A172 (cell line): ENCODE measurements around the gene MBIP. TPM values are rescaled to one million over a fixed set of nuclear protein-coding genes. Genes with fewer than 3 reads are reported as not detected.
"Not testable (repeated sequence)": the region's sequence is repeated elsewhere in the genome, so short reads cannot be mapped to it uniquely, and the experiment has no call there.

Source experiments
- DNase-seq: peaks from one replicate; pipeline ENCODE4 v3.0.0-alpha.2; 2015; ENCODE audit warnings: low spot score
- total RNA-seq: library from RNA; depleted of rRNA; stranded (reverse); fragments of >200 nt; shearing (Covaris generic); gene quantifications from 2 replicates; pipeline ENCODE4 v1.2.3, GENCODE V29; 2014; rRNA removed

MBIP gene, protein sequence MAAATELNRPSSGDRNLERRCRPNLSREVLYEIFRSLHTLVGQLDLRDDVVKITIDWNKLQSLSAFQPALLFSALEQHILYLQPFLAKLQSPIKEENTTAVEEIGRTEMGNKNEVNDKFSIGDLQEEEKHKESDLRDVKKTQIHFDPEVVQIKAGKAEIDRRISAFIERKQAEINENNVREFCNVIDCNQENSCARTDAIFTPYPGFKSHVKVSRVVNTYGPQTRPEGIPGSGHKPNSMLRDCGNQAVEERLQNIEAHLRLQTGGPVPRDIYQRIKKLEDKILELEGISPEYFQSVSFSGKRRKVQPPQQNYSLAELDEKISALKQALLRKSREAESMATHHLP
- total RNA-seq = 8.6 and 13.4 TPM in 2 replicates

DNA sequence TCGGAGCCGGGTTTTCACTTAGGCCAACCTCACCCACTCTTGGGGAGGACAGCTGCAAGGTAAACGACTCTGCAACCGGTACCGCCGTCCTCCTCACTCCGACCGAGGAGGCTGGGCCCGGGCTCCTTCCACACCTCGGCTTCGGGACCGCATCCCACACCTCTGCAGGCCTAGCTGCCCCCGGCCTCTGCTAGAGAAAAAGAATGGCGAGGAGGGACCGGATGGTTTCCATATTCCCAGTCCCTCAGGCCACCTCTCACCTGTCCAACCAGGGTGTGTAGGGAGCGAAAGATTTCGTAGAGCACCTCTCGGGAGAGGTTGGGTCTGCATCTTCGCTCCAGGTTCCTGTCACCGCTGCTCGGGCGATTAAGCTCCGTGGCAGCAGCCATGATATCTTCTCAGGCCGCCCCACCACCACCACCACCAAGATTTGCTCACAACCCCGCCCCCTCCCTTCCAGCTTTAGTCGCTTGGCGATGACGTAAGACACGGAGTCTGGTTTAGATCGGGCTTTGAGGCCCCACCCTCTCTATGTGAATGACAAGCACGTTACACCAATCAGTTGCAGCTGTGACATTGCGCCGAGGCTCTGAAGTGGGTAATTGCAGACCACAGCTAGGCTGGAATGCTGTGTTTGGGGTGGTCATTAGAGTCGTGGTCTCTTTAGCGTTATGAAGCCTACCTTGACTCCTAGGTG, at the start of gene MBIP:
Gene MBIP (minus strand): TSS at position 438 of the 697 bp plus-strand sequence. CDS start 49 bp downstream, at position 389.
- peak; percentile 86 for DNase-seq

DNA sequence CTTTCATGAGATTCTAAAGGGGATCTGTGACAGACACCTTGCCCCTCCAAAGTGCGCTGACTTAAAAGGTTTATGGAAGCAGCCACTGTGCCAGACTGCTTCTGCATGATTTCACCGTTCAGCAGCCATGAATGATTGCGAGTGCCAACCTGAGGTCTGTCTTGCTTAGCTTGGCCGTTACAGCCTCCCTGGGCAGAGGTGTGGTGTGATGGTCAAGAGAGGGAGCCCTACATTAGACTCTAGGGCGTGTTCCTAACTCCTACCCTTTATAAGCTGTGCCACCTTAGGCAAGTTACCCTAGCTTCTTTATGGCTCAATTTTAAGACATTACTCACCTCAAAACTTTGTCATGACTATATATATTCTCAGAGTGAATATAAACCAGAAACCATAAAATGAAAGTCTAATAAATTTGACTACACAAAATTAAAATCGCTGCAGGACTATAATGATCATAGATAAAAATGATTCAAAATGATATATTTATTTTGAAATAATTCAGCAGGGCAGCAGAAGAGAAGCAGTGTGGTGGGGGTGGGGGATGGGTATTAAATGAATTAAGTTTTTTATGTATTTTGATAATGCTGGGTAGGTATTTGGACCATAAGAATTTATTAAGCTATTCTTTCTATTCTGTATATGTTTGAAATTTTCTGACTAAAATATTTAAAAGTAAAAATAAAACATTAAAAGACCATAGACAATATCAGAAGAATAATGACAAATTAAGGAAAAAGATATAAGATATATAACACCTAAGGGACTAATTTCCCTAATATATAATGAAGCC, 47.7 kb upstream of the MBIP start:
- DNase-seq = no peak

- no peak for DNase-seq
Observed at GRCh38 chr14:36365766-36366165, 45.3 kb upstream of the MBIP start.

DNA sequence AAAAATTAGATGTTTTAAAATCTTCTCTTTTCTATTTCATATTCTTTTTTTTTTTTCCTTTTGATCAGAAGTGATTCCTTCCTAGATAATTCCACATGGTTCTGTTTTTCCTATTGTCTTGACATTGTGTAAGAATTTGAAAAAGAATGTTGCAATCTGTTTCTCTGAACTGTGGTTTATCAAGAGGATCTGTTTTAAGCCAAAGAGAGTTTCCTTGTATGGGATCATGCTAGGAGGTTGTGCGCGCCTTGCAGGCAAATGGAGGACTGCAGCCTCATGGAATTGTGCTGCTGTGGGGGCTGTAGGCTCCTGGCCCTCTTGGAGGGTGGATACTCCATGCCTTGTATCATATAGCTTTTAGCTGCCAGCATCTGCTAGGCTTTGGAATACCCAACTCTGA, 43.3 kb upstream of the MBIP start:
- DNase-seq = no peak

- no peak for DNase-seq
Observed at GRCh38 chr14:36362648-36363047, 42.2 kb upstream of the MBIP start.

DNA sequence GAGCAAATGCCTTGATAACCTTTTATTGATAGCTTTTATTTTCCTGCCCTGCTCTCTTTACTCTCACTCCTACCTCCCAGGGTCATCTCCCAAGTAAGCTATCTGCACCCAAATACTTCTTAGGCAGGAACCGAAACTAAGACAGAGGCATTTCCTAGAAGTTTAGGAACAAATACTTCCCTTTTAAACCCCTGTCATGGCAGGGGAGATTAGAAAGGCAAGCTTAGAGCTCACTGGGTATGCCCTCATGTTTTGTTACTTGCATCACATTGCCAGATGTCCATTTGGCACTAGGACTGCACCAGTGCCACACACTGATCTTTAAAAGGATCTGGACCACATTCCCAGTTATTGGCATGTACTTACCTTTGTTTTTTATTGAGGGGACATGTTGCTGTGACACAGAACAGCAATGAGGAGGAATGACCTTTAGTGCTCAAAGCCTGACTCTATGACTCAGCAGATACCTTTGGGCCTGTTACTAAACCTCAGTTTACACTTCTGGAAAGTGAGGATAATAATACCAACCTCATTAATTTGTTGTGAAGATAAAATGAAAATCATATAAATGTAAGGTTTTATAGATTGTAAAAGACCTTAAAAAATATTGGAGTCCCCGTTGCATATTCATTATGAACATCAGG, 40.9 kb upstream of the MBIP start:
- DNase-seq = no peak

GRCh38 chr14:36356862-36357261, 36.4 kb upstream of the MBIP start:
- DNase-seq = no peak

GRCh38 chr14:36346052-36346451, 25.6 kb upstream of the MBIP start:
- no peak for DNase-seq

GRCh38 chr14:36344211-36344610, 23.8 kb upstream of the MBIP start:
- no peak for DNase-seq

- not testable (repeated sequence) for DNase-seq
Observed at GRCh38 chr14:36341811-36342210, 21.4 kb upstream of the MBIP start.

GRCh38 chr14:36340276-36340890, 19.9 kb upstream of the MBIP start:
- no peak for DNase-seq

DNA sequence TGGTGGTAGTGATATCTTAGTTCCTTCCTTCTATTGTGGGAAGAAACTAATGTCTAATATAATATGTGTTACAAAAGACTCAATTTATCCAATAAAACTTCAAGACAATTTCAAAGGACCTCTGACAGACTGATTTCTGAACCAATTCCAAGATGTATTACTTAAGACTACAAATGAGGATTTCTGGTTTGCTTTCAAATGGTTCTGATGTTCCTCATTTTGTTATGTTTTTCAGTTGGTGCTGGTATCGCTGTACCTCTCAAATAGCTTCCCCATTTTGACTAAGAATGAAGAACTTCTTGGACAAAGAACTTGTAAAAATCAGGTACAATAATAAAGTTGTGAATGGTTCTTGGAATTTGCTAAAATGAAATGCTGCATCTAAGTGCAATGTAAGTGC, 19.4 kb upstream of the MBIP start:
- no peak for DNase-seq

DNA sequence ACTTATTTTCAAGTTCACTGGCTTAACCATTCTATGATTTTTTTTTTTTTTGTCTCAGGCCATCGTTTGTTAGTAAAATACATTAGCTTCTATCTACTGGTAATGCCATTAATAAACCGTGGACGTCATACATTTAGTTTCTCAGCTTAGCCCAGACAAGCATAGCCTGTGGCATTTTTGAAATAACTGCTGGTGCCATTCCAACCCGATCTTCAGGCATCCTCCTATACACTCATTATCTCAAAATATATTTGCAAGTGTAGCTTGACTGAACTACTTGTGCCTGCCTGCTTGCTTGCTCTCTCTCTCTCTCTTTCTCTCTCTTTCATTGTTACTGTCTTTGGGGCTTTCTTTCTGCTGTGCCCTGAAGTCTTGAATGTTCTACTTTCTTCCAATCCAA, 12.7 kb upstream of the MBIP start:
- no peak for DNase-seq

- DNase-seq = not testable (repeated sequence)
Observed at GRCh38 chr14:36327573-36327972, 7.1 kb upstream of the MBIP start.

DNA sequence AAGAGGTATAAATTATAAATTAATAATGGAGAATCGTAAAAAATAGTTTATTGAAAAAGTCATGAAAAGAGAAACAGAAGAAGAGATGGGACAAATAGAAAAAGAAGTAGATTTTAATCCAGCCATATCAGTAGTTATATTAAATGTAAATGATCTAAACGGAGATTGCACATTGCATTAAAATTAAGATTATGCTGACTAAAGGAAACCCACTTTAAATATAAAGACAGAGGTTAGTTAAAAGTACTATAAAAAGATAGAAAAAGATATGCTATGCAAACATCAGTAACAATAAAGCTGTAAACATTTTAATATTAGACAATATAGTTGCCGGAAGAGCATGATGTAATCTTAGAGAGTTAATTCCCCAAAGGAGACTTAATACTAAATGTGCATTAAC, 5.4 kb upstream of the MBIP start:
- DNase-seq = no peak

- DNase-seq = no peak
Observed at GRCh38 chr14:36324897-36325296, 4.5 kb upstream of the MBIP start.

GRCh38 chr14:36320897-36321381, 502 bp upstream of the MBIP start:
- DNase-seq = no peak

- peak; percentile 21 for DNase-seq
Observed at GRCh38 chr14:36319899-36320199, 588 bp downstream of the MBIP start.

DNA sequence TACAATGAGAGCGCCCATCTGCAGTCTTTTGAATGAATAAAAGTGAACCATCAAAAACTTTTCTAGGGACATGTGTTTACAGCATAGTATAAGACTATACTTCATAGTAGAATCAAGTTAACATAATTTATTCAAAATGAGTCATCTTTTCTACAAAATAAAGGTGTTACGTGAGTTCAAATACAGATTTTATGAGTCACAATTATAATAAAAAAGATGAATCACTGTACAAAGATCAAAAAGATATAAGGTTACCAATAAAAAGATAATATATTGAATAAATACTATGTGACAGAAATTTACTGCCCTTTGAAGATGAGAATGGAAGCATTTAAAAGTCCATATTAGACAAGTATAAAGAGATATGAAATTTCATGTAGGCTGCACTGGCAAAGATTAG, 2.8 kb downstream of the MBIP start:
- DNase-seq = peak; percentile 18

GRCh38 chr14:36316131-36316530, 4.3 kb downstream of the MBIP start:
- DNase-seq = no peak

DNA sequence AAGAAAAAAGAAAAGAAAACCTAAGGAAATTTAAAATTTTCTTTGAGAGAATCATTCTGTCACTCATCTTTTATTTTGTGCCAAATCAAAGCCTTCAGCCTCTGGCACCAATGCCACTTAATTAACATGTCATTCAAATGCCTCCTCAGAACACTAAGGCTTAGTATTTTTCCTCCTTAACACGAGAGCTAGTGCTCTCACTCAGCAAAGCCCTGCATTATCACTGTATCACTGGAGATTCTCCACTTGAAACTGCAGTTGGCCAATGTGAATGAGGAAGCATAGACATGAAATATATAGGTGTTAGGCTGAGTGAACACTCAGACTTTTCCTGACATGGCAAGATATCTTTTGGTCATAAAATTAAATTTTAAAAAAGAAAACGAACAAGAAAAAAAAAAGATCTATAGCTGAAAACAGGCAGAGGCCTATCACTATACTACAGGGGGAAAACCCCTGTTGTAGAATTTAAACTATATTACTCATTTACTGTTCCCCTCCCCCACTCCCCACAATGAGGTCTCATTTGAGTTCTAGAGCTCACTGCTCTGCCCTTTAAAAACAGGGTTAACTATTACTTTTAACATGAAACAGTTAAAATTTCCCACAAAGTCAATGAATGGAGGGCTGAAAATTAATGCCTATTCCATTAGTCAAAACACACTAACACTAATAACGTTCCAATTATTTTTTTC, 5.1 kb downstream of the MBIP start:
- no peak for DNase-seq
